ENCODE measurements around the gene GNPTG.

DNA sequence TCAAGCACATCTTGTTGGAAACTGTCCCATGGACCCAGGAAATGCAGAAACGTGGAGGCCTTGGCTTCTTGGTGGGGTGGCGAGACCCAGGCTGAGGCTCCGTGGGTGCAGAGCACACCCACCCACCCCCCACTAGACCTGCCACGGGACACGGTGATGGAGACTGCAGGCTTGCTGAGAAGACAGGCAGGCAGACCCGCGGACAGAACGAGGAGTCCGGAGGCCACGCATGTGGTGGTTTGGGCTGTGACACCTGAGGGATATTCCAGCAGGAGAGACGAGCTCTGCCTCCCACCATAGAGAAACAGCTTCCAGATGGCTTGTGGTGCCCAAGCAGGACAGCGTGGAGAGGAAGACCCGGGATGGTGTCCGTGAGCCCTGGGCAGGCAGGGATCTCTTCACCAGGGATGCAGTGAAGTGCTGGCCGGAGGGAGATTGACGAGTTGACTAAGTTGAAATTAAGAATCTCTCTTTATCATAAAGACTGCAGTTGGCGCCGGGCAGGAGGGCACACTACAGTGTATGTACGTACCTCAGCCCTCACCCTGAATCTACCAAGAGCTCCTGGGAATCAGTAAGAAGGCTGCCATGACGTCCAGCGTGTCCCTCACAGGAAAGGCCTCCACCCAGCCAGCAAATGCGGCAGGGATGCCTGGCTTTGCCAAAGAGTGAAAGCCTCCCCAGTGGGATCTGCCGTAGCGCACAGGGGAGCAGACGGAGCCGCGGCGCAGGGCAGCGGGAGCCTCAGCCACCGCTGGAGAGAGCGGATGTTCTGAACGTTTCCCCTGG lies 34.1 kb upstream of the GNPTG start:
- TF ChIP-seq, protein P1, sequence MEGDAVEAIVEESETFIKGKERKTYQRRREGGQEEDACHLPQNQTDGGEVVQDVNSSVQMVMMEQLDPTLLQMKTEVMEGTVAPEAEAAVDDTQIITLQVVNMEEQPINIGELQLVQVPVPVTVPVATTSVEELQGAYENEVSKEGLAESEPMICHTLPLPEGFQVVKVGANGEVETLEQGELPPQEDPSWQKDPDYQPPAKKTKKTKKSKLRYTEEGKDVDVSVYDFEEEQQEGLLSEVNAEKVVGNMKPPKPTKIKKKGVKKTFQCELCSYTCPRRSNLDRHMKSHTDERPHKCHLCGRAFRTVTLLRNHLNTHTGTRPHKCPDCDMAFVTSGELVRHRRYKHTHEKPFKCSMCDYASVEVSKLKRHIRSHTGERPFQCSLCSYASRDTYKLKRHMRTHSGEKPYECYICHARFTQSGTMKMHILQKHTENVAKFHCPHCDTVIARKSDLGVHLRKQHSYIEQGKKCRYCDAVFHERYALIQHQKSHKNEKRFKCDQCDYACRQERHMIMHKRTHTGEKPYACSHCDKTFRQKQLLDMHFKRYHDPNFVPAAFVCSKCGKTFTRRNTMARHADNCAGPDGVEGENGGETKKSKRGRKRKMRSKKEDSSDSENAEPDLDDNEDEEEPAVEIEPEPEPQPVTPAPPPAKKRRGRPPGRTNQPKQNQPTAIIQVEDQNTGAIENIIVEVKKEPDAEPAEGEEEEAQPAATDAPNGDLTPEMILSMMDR (IDR thresholded peaks at IDR 0.05), result no peak
- no peak for TF ChIP-seq ZFX (IDR thresholded peaks at IDR 0.05; ENCODE audit: borderline replicate concordance)
